KMS-11 (cell line): Measurements from ENCODE around the gene PGBD5.

Source experiments
- H2AFZ ChIP-seq: fragments of 200-600 bp; sonication (generic); 2 replicates; pipeline ENCODE4 v1.6.1; 2016; ENCODE audit warnings: antibody characterized with exemption, mixed run types, low read depth
- H3K27ac ChIP-seq: fragments of 200-600 bp; sonication (generic); 2 replicates; pipeline ENCODE4 v1.6.1; 2016; ENCODE audit warnings: mild to moderate bottlenecking, mixed run types
- H3K27me3 ChIP-seq: fragments of 200-600 bp; sonication (generic); 2 replicates; pipeline ENCODE4 v1.6.1; 2017; ENCODE audit warnings: mild to moderate bottlenecking, low read depth, mixed run types, moderate library complexity; ENCODE audit not compliant: insufficient read depth
- H3K36me3 ChIP-seq: fragments of 200-600 bp; sonication (generic); 2 replicates; pipeline ENCODE4 v1.6.1; 2017; ENCODE audit warnings: mild to moderate bottlenecking, mixed run types; ENCODE audit not compliant: insufficient read depth
- H3K4me1 ChIP-seq: fragments of 200-600 bp; sonication (generic); 2 replicates; pipeline ENCODE4 v1.6.1; 2016; ENCODE audit warnings: mild to moderate bottlenecking, low read depth, mixed run types; ENCODE audit not compliant: poor library complexity, severe bottlenecking
- H3K4me2 ChIP-seq: fragments of 200-600 bp; sonication (generic); 2 replicates; pipeline ENCODE4 v1.7.0; 2016; ENCODE audit warnings: mild to moderate bottlenecking, mixed run types
- H3K4me3 ChIP-seq: fragments of 200-600 bp; sonication (generic); IDR thresholded peaks from 2 replicates; pipeline ENCODE4 v1.6.1; 2017; ENCODE audit warnings: low read depth, low read length, mixed read lengths; ENCODE audit not compliant: insufficient read depth
- H3K79me2 ChIP-seq: fragments of 200-600 bp; sonication (generic); 2 replicates; pipeline ENCODE4 v1.6.1; 2016; ENCODE audit warnings: low read depth, mixed run types; ENCODE audit not compliant: insufficient read depth
- H3K9ac ChIP-seq: fragments of 200-600 bp; sonication (generic); 2 replicates; pipeline ENCODE4 v1.6.1; 2016; ENCODE audit warnings: mild to moderate bottlenecking, mixed run types
- H4K20me1 ChIP-seq: fragments of 200-600 bp; sonication (generic); 2 replicates; pipeline ENCODE4 v1.6.1; 2016; ENCODE audit warnings: mild to moderate bottlenecking, mixed run types; ENCODE audit not compliant: insufficient read depth
- TF ChIP-seq, protein P1 (sequence below): fragments of 200-600 bp; sonication (generic); conservative IDR thresholded peaks from 2 replicates; pipeline ENCODE4 v1.6.1; 2017; ENCODE audit warnings: low read depth, mild to moderate bottlenecking, antibody characterized with exemption, low read length, moderate library complexity, mixed read lengths

Gene PGBD5

GRCh38 chr1:230424391-230425251, 1.5 kb downstream of the PGBD5 start:
- H3K79me2 ChIP-seq, result no peaks in the 10 kb centered on the region
- TF ChIP-seq, protein P1, sequence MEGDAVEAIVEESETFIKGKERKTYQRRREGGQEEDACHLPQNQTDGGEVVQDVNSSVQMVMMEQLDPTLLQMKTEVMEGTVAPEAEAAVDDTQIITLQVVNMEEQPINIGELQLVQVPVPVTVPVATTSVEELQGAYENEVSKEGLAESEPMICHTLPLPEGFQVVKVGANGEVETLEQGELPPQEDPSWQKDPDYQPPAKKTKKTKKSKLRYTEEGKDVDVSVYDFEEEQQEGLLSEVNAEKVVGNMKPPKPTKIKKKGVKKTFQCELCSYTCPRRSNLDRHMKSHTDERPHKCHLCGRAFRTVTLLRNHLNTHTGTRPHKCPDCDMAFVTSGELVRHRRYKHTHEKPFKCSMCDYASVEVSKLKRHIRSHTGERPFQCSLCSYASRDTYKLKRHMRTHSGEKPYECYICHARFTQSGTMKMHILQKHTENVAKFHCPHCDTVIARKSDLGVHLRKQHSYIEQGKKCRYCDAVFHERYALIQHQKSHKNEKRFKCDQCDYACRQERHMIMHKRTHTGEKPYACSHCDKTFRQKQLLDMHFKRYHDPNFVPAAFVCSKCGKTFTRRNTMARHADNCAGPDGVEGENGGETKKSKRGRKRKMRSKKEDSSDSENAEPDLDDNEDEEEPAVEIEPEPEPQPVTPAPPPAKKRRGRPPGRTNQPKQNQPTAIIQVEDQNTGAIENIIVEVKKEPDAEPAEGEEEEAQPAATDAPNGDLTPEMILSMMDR, result no peak

GRCh38 chr1:230423951-230424350, 2.2 kb downstream of the PGBD5 start:
- Histone ChIP-seq H3K4me1 (no peaks in the 10 kb centered on the region), H3K4me3 (no peak overlapping the region), H3K4me2 (no peak overlapping the region), H4K20me1 (no peaks in the 10 kb centered on the region), H3K9ac (no peak overlapping the region), H3K36me3 (no peaks in the 10 kb centered on the region), H3K27ac (no peak overlapping the region), H3K79me2 (no peaks in the 10 kb centered on the region), H2AFZ (no peak overlapping the region), H3K27me3 (no peaks in the 10 kb centered on the region)
- TF ChIP-seq, protein P1, result no peak

More at GRCh38 chr1:230424391-230425251, 1.5 kb downstream of the PGBD5 start:
- Histone ChIP-seq H3K4me3 (no peak overlapping the region), H3K36me3 (no peaks in the 10 kb centered on the region), H2AFZ (no peak overlapping the region), H4K20me1 (no peaks in the 10 kb centered on the region), H3K4me1 (no peaks in the 10 kb centered on the region), H3K27ac (no peak overlapping the region), H3K27me3 (no peaks in the 10 kb centered on the region), H3K4me2 (peak overlapping the region; percentile 43; the same call in 1 of the 2 replicates), H3K9ac (no peak overlapping the region)

- H4K20me1 ChIP-seq, result no peaks in the 10 kb centered on the region
- H3K36me3 ChIP-seq, result no peaks in the 10 kb centered on the region
- TF ChIP-seq, protein P1, result no peak
- no peaks in the 10 kb centered on the region for H3K27me3 ChIP-seq
- H3K4me2 ChIP-seq, result no peak overlapping the region
- H3K4me3 ChIP-seq, result no peak overlapping the region
- H2AFZ ChIP-seq, result no peak overlapping the region
- no peak overlapping the region for H3K27ac ChIP-seq
- no peaks in the 10 kb centered on the region for H3K4me1 ChIP-seq
- H3K79me2 ChIP-seq, result no peaks in the 10 kb centered on the region
- H3K9ac ChIP-seq, result no peak overlapping the region
Measured at GRCh38 chr1:230423261-230423660, 2.9 kb downstream of the PGBD5 start.

DNA sequence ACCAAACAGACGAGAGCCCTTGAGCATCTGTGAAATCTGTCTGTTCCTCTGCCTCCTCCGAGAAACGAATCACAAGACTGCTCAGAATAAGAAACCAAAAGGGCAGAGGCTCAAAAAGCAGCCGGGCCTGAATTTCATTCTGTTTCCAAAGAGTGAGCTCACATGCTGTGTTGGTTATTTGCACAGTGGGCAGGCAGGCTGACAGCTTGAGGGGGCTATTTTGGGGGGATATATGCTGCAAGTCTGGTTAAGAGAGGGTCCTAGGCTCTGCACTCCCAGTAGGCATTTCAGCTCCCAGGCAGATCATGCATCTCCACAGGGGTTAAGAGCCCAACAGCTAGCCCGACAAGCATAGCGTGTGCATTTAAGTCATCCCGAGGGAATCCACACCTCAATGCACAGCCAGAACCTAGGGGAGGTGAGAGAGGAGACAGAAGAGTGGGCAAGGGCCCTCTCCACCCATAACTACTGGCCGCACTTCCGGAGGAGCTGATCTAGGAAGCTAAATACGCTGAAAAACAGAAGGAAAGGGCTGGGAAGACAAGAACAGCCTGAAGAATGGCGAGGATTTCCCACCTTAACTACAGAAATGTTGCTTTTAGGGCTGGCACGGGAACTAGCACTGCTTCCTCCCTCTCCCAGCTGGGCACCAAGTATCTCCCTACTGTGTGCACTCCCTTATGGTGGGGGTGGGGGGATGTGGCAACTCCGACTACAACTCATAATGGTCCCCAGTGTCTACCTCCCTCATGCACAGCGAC, 3.7 kb downstream of the PGBD5 start:
- no peaks in the 10 kb centered on the region for H4K20me1 ChIP-seq
- TF ChIP-seq, protein P1, result no peak
- H3K4me2 ChIP-seq, result no peak overlapping the region
- no peak overlapping the region for H3K9ac ChIP-seq
- H3K27me3 ChIP-seq, result no peaks in the 10 kb centered on the region
- no peaks in the 10 kb centered on the region for H3K79me2 ChIP-seq
- no peak overlapping the region for H3K27ac ChIP-seq
- no peak overlapping the region for H2AFZ ChIP-seq
- H3K36me3 ChIP-seq, result no peaks in the 10 kb centered on the region
- no peak overlapping the region for H3K4me3 ChIP-seq
- H3K4me1 ChIP-seq, result no peaks in the 10 kb centered on the region
